Measurements from ENCODE around the gene TNS3. TPM values are rescaled to one million over a fixed set of nuclear protein-coding genes. Genes with fewer than 3 reads are reported as not detected.

The TNS3 gene
- polyA plus RNA-seq, 3 donors, result 5.2 to 30.3 (median 7.9) TPM

DNA sequence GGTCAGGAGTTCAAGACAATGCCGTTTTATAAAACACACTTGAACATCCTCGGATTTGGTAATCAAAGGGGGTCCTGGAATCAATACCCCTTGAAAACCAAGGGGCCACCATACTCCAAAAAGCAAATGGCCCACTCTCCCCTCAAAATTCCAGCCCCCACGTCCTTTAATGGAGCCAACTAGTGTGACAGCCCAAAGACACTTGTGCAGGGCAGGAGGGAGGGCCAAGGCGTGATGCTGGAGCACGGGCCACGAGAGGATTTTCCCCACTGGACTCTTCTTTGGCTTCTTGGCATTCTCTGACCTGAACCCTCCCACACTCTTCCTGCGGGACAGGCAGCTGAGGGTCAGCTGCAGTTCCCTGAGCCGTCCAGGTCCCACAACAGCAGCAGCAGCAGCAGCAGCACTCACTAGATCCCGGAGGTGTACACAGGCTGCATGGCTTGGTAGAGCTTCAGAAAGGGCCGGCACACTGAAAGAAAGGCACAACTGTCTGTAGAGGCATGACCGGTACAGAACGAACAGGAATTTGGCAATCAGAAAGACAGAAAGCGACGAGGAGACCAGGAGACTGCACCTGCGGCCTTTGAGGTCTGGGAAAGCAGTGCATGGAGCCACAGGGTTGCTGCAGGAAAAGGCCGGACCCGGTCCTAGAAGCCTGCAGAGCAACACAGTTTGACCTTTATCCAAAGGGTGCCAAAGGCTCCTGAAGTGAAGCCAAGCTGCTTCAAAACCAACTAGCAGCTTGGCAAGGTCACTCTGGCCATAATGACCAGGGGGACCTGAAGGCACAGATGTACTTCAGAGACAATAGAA is 168.2 kb downstream of the TNS3 start:
- H2AFZ ChIP-seq (ENCODE audit: insufficient read depth, low read depth, low read length, poor library complexity, severe bottlenecking), result no peak overlapping the region
- Mint-ChIP-seq H3K4me3 (no peak overlapping the region), H3K27ac (peak overlapping the region in 2 of 7 donors; percentile 11 to 62), H3K36me3 (peaks cover 78 to 97% of the 10 kb centered on the region in 2 donors), H3K27me3 (ENCODE audit: low read depth in 3 of 3) (no peaks in the 10 kb centered on the region), H3K4me1 (no peaks in the 10 kb centered on the region), H3K9me3 (no peaks in the 10 kb centered on the region)
- H3K27ac ChIP-seq (ENCODE audit: low read depth in 1 of 2, low read length in 2 of 2), result no peak overlapping the region
- peaks cover 82 to 100% of the 10 kb centered on the region in 2 donors for H3K36me3 ChIP-seq (replicated peaks in 1 of 2; ENCODE audit: control insufficient read depth in 1 of 2, insufficient read depth in 2 of 2, low read length in 2 of 2)
- H3K79me2 ChIP-seq (ENCODE audit: insufficient read depth, low read length), result no peaks in the 10 kb centered on the region
- no peak overlapping the region for H3K4me2 ChIP-seq (replicated peaks; ENCODE audit: extremely low read depth, low read length, poor library complexity, severe bottlenecking)
- no peaks in the 10 kb centered on the region for H3K9me3 ChIP-seq (replicated peaks in 1 of 2; ENCODE audit: control insufficient read depth in 1 of 2, insufficient read depth in 1 of 2, low read length in 2 of 2)
- H3K27me3 ChIP-seq (ENCODE audit: control insufficient read depth in 2 of 2, insufficient read depth in 2 of 2, low read length in 2 of 2), result no peaks in the 10 kb centered on the region
- WGBS (ENCODE audit: insufficient coverage), result 98% methylated on average over 14 of the region's 17 CpGs
- intact Hi-C loops (cut with micrococcal nuclease), result no loop called here
- DNase-seq, result no peak
- no peaks in the 10 kb centered on the region for H3K4me1 ChIP-seq (ENCODE audit: control insufficient read depth in 1 of 2, insufficient read depth in 2 of 2, low read length in 2 of 2)
- peaks cover 4% of the 10 kb centered on the region for H4K20me1 ChIP-seq (ENCODE audit: insufficient read depth, low read length)
- TF ChIP-seq, protein P1, sequence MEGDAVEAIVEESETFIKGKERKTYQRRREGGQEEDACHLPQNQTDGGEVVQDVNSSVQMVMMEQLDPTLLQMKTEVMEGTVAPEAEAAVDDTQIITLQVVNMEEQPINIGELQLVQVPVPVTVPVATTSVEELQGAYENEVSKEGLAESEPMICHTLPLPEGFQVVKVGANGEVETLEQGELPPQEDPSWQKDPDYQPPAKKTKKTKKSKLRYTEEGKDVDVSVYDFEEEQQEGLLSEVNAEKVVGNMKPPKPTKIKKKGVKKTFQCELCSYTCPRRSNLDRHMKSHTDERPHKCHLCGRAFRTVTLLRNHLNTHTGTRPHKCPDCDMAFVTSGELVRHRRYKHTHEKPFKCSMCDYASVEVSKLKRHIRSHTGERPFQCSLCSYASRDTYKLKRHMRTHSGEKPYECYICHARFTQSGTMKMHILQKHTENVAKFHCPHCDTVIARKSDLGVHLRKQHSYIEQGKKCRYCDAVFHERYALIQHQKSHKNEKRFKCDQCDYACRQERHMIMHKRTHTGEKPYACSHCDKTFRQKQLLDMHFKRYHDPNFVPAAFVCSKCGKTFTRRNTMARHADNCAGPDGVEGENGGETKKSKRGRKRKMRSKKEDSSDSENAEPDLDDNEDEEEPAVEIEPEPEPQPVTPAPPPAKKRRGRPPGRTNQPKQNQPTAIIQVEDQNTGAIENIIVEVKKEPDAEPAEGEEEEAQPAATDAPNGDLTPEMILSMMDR (IDR thresholded peaks at IDR 0.05), result no peak
- H3K4me3 ChIP-seq (replicated peaks in 1 of 3; ENCODE audit: low read depth in 2 of 3, low read length in 3 of 3), result no peak overlapping the region
- no peak overlapping the region for H3K9ac ChIP-seq (ENCODE audit: insufficient read depth, low read length, poor library complexity, severe bottlenecking)

DNA sequence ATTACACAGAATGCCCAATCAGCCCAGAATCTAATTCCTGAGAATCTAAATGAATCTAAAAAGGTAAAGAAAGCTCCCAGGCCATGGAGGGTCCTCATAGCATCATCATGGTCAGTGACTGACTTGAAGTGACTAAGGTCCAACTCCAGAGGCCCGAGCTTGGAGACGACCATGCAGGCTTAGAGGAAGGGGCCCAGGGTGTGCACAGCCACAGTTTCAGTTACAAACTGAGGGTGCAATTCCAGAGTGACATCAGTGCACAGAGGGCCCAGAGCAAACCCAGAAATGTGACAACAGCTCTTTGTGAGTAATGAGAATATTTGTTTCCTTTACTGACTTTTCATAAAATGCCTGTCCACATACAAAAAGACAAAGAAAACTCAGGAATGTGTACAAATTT is 170.0 kb downstream of the TNS3 start:
- TF ChIP-seq, protein P1 (IDR thresholded peaks at IDR 0.05), result no peak
- DNase-seq, result no peak
- H3K79me2 ChIP-seq (ENCODE audit: insufficient read depth, low read length), result no peaks in the 10 kb centered on the region
- no peak overlapping the region for H3K4me3 ChIP-seq (replicated peaks in 1 of 3; ENCODE audit: low read depth in 2 of 3, low read length in 3 of 3)
- intact Hi-C loops (cut with micrococcal nuclease), result no loop called here
- H3K27me3 Mint-ChIP-seq (ENCODE audit: low read depth in 3 of 3), result peaks cover 0 to 2% (median 0%) of the 10 kb centered on the region in 3 donors
- peaks cover 90 to 100% of the 10 kb centered on the region in 2 donors for H3K36me3 ChIP-seq (replicated peaks in 1 of 2; ENCODE audit: control insufficient read depth in 1 of 2, insufficient read depth in 2 of 2, low read length in 2 of 2)
- no peak overlapping the region for H3K4me2 ChIP-seq (replicated peaks; ENCODE audit: extremely low read depth, low read length, poor library complexity, severe bottlenecking)
- no peaks in the 10 kb centered on the region for H3K9me3 ChIP-seq (replicated peaks in 1 of 2; ENCODE audit: control insufficient read depth in 1 of 2, insufficient read depth in 1 of 2, low read length in 2 of 2)
- H3K27me3 ChIP-seq (ENCODE audit: control insufficient read depth in 2 of 2, insufficient read depth in 2 of 2, low read length in 2 of 2), result no peaks in the 10 kb centered on the region
- no peak overlapping the region for H3K9ac ChIP-seq (ENCODE audit: insufficient read depth, low read length, poor library complexity, severe bottlenecking)
- H3K9me3 Mint-ChIP-seq, result peaks cover 0 to 1% (median 0%) of the 10 kb centered on the region in 7 donors
- peaks cover 80 to 97% of the 10 kb centered on the region in 2 donors for H3K36me3 Mint-ChIP-seq
- peaks cover 13% of the 10 kb centered on the region for H4K20me1 ChIP-seq (ENCODE audit: insufficient read depth, low read length)
- peak overlapping the region in 2 of 7 donors; percentile 32 to 37 for H3K27ac Mint-ChIP-seq
- peak overlapping the region in 1 of 2 donors; percentile 26 for H3K27ac ChIP-seq (ENCODE audit: low read depth in 1 of 2, low read length in 2 of 2)
- no peak overlapping the region for H2AFZ ChIP-seq (ENCODE audit: insufficient read depth, low read depth, low read length, poor library complexity, severe bottlenecking)
- no peak overlapping the region for H3K4me3 Mint-ChIP-seq
- WGBS (ENCODE audit: insufficient coverage), result 79% methylated on average over 2 of the region's 2 CpGs
- H3K4me1 ChIP-seq (ENCODE audit: control insufficient read depth in 1 of 2, insufficient read depth in 2 of 2, low read length in 2 of 2), result no peaks in the 10 kb centered on the region
- H3K4me1 Mint-ChIP-seq, result no peaks in the 10 kb centered on the region

Measured in CD14-positive monocyte (primary cell).